ENCODE data around the gene PLCG2.

- no peak for TF ChIP-seq CTCF (IDR thresholded peaks at IDR 0.05)
- no peak for TF ChIP-seq POLR2A (IDR thresholded peaks at IDR 0.05)
- no peak for TF ChIP-seq POLR2AphosphoS5 (IDR thresholded peaks at IDR 0.05; ENCODE audit: insufficient read depth in 1 of 2, low read depth in 1 of 2)
Observed at GRCh38 chr16:81823734-81824133, 44.6 kb downstream of the PLCG2 start.
